Suprapubic skin (tissue), 4 donors: Measurements from ENCODE around the gene XPNPEP2. TPM values are rescaled to one million over a fixed set of nuclear protein-coding genes. Genes with fewer than 3 reads are reported as not detected.

Experiments used
- DNase-seq, 2 donors: peaks; one replicate each; pipeline ENCODE4 v3.0.0-alpha.2; 2019; ENCODE audit warnings: low spot score in 2 of 2
- H3K27ac ChIP-seq: fragments of 200-600 bp; sonication (generic); one replicate; pipeline ENCODE4 v1.5.1; 2019
- H3K27me3 ChIP-seq: fragments of 200-600 bp; sonication (generic); one replicate; pipeline ENCODE4 v1.5.1; 2019
- H3K36me3 ChIP-seq: fragments of 200-600 bp; sonication (generic); one replicate; pipeline ENCODE4 v1.5.1; 2019
- H3K4me1 ChIP-seq: fragments of 200-600 bp; sonication (generic); one replicate; pipeline ENCODE4 v1.5.1; 2019
- H3K4me3 ChIP-seq: fragments of 200-600 bp; sonication (generic); one replicate; pipeline ENCODE4 v1.5.1; 2019; ENCODE audit warnings: mild to moderate bottlenecking
- H3K9me3 ChIP-seq: fragments of 200-600 bp; sonication (generic); one replicate; pipeline ENCODE4 v1.5.1; 2019
- EP300 ChIP-seq: sonication (generic); formaldehyde crosslinking; IDR thresholded peaks from one replicate; pipeline ENCODE4 v1.6.1; 2017; ENCODE audit warnings: antibody characterized with exemption
- POLR2A ChIP-seq, 2 donors: fragments of 450-650 bp; IDR thresholded peaks; one replicate each; pipeline ENCODE4 v1.6.1; 2017; ENCODE audit warnings: antibody characterized with exemption in 2 of 2, mild to moderate bottlenecking in 2 of 2, moderate library complexity in 2 of 2
- POLR2AphosphoS5 ChIP-seq, 3 donors: sonication (generic); formaldehyde crosslinking; IDR thresholded peaks; one replicate each; pipeline ENCODE4 v1.6.1; 2017; ENCODE audit warnings: antibody characterized with exemption in 3 of 3
- WGBS: methylation state at CpG from one replicate; pipeline ENCODE4 v1.1.5; 2018; 5-methylcytosine and 5-hydroxymethylcytosine counted together
- total RNA-seq, 4 donors: library from RNA; depleted of rRNA; stranded (reverse); fragments of >200 nt; gene quantifications; one replicate each; pipeline ENCODE4 v1.1.0, GENCODE V29; 2016
- TF ChIP-seq, protein P1 (sequence below), 2 donors: fragments of 200-600 bp in 1 of 2; fragments of 450-650 bp in 1 of 2; sonication (generic) in 1 of 2; IDR thresholded peaks; one replicate each; pipeline ENCODE4 v1.5.1; 2016 to 2019; ENCODE audit warnings: antibody characterized with exemption in 2 of 2, mild to moderate bottlenecking in 1 of 2, moderate library complexity in 1 of 2

Gene XPNPEP2
- total RNA-seq, 4 donors from 2014 or later, result 0.83 to 6.1 (median 2.4) TPM

DNA sequence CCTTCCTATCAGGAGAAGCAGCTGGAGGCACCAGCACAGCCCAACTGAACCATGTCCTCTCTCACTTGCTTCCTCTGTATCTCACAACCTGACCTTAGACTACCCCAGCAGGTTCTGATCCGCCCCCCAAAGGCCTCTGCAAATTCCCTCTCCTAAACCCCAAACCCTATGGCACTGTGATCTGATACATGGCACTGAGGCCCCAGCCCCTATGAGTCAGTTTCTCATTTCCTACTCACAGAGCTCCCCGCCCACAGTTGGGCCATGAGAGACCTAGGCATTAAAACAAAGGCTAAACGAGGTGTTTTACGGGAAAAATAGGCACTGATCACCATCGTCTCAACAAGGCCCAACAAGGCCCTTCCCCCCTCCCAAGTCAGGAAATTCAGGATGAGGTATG is 60.1 kb downstream of the XPNPEP2 start:
- Histone ChIP-seq H3K27me3 (no peaks in the 10 kb centered on the region), H3K36me3 (no peaks in the 10 kb centered on the region), H3K9me3 (no peaks in the 10 kb centered on the region), H3K4me1 (no peaks in the 10 kb centered on the region), H3K4me3 (no peak overlapping the region), H3K27ac (no peak overlapping the region)
- no peak for DNase-seq
- 81% methylated on average over 5 of the region's 5 CpGs for WGBS
- no peak for TF ChIP-seq EP300
- TF ChIP-seq POLR2AphosphoS5 (IDR thresholded peaks at IDR 0.05), result no peak
- no peak for TF ChIP-seq POLR2A (IDR thresholded peaks at IDR 0.05)
- TF ChIP-seq, protein P1, sequence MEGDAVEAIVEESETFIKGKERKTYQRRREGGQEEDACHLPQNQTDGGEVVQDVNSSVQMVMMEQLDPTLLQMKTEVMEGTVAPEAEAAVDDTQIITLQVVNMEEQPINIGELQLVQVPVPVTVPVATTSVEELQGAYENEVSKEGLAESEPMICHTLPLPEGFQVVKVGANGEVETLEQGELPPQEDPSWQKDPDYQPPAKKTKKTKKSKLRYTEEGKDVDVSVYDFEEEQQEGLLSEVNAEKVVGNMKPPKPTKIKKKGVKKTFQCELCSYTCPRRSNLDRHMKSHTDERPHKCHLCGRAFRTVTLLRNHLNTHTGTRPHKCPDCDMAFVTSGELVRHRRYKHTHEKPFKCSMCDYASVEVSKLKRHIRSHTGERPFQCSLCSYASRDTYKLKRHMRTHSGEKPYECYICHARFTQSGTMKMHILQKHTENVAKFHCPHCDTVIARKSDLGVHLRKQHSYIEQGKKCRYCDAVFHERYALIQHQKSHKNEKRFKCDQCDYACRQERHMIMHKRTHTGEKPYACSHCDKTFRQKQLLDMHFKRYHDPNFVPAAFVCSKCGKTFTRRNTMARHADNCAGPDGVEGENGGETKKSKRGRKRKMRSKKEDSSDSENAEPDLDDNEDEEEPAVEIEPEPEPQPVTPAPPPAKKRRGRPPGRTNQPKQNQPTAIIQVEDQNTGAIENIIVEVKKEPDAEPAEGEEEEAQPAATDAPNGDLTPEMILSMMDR (IDR thresholded peaks at IDR 0.05), result no peak

GRCh38 chrX:129800186-129800585 is 61.4 kb downstream of the XPNPEP2 start:
- Histone ChIP-seq H3K4me3 (no peak overlapping the region), H3K27me3 (no peaks in the 10 kb centered on the region), H3K27ac (no peak overlapping the region), H3K9me3 (no peaks in the 10 kb centered on the region), H3K4me1 (no peaks in the 10 kb centered on the region), H3K36me3 (peaks cover 4% of the 10 kb centered on the region)
- WGBS, result 46% methylated on average over 4 of the region's 4 CpGs
- TF ChIP-seq, protein P1 (IDR thresholded peaks at IDR 0.05), result no peak
- TF ChIP-seq POLR2AphosphoS5 (IDR thresholded peaks at IDR 0.05) (no peak), EP300 (no peak), POLR2A (IDR thresholded peaks at IDR 0.05) (no peak)
- DNase-seq, result no peak

GRCh38 chrX:129802863-129803262 is 64.1 kb downstream of the XPNPEP2 start:
- H3K4me3 ChIP-seq, result no peak overlapping the region
- H3K4me1 ChIP-seq, result no peaks in the 10 kb centered on the region
- no peaks in the 10 kb centered on the region for H3K9me3 ChIP-seq
- no peak overlapping the region for H3K27ac ChIP-seq
- DNase-seq, result no peak
- no peaks in the 10 kb centered on the region for H3K27me3 ChIP-seq
- H3K36me3 ChIP-seq, result peaks cover 13% of the 10 kb centered on the region
- WGBS, result 26% methylated on average over 1 of the region's 1 CpG
- no peak for TF ChIP-seq POLR2A (IDR thresholded peaks at IDR 0.05)
- TF ChIP-seq EP300, result no peak
- TF ChIP-seq, protein P1 (IDR thresholded peaks at IDR 0.05), result no peak
- no peak for TF ChIP-seq POLR2AphosphoS5 (IDR thresholded peaks at IDR 0.05)

- Histone ChIP-seq H3K4me1 (no peaks in the 10 kb centered on the region), H3K27ac (no peak overlapping the region), H3K27me3 (no peaks in the 10 kb centered on the region), H3K9me3 (no peaks in the 10 kb centered on the region), H3K4me3 (no peak overlapping the region), H3K36me3 (peaks cover 18% of the 10 kb centered on the region)
- TF ChIP-seq POLR2AphosphoS5 (IDR thresholded peaks at IDR 0.05), result no peak
- no peak for TF ChIP-seq EP300
- TF ChIP-seq, protein P1 (IDR thresholded peaks at IDR 0.05), result no peak
- DNase-seq, result peak in 1 of 2 donors; percentile 44
- WGBS, result 93% methylated on average over 4 of the region's 4 CpGs
Observed at GRCh38 chrX:129804806-129805205, 66.0 kb downstream of the XPNPEP2 start.

- H3K9me3 ChIP-seq, result no peaks in the 10 kb centered on the region
- WGBS, result 49% methylated on average over 2 of the region's 2 CpGs
Observed at GRCh38 chrX:129808158-129808828, 69.5 kb downstream of the XPNPEP2 start.

More at GRCh38 chrX:129808158-129808828, 69.5 kb downstream of the XPNPEP2 start:
- no peak for DNase-seq
- Histone ChIP-seq H3K27me3 (no peaks in the 10 kb centered on the region), H3K27ac (no peak overlapping the region), H3K4me1 (no peaks in the 10 kb centered on the region), H3K36me3 (peaks cover 30% of the 10 kb centered on the region), H3K4me3 (no peak overlapping the region)
- TF ChIP-seq EP300, result no peak
- TF ChIP-seq POLR2A (IDR thresholded peaks at IDR 0.05), result no peak
- TF ChIP-seq POLR2AphosphoS5 (IDR thresholded peaks at IDR 0.05), result no peak
- TF ChIP-seq, protein P1 (IDR thresholded peaks at IDR 0.05), result no peak
